Daoy (cell line): ENCODE measurements around the gene ETV4. TPM values are rescaled to one million over a fixed set of nuclear protein-coding genes. Genes with fewer than 3 reads are reported as not detected.

ENCODE experiments used
- DNase-seq: peaks from one replicate; pipeline ENCODE4 v3.0.0-alpha.2; 2015; ENCODE audit warnings: low read depth
- total RNA-seq: library from RNA; depleted of rRNA; stranded (reverse); fragments of >200 nt; shearing (Covaris generic); gene quantifications from 2 replicates; pipeline ENCODE4 v1.2.3, GENCODE V29; 2014

Gene ETV4
- total RNA-seq, 1 experiment from 2014 or later = 27.7 TPM

DNA sequence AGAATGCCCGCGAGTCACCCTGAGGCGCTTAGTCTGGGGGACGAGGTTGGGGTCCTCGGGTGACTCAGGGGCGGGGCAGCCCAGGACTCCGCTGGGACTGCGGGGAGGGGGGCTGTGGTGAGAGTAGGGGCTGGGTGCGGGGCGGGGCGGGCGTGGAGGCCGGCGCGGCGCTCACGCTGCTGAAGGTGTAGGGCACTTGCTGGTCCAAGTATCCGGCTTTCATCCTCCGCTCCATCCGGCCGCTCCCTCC is 832 bp downstream of the ETV4 start:
- DNase-seq = no peak

DNA sequence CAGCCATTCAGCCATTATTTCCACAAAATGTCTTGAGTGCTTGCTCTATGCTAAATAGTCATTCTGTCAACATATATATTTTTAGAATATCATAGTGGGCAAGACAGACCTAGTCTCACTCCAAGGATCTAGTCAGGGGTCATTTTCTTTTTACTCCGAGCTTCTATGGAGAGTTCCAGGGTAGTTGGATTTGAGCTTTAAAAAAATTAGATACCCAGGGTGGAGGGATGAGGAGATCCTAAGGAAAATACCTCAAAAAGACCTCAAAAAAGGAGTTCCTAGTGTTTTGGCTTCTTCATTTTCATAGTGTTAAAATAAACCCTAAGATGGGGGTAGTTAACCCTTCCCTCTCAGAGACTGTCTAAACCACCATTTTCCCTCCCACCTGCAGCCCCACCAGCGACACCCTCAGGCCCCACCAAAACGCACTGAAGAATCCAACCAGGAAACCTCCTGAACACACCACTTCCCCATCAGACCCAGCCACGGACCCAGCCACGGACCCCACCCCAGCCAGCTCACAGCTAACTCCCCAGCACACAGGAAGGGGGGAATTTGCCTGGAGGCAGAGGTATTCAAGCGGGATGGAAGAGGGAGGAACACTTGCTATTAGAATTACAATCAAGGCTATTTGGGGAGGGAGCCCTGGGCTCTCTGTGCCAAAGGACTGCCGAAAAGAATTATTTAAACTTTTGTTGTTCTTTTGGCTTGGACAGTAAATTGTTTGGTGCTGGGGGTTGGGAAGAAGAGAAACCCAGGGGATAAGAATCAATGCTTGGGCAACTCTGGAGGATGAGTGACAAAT is 2.2 kb downstream of the ETV4 start:
- DNase-seq = peak; percentile 19

DNA sequence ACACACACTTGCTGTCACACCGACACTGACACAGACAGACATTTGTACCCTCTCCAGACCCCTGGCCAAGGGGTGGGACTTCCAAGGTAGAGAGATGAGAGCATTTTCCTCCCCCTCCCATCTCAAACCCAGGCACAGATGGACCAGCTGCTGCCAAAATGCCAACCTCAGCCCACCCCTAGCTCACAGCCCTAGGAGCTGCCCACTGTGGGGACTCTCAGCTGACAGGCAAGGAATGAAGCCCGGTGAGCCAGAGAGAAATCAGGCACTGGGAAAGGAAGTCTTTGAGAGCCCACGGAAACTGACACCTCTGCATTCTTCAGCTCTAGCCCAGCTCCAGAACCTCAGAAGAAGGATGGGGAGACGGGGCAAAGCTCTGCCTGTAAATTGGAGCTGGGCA is 2.8 kb downstream of the ETV4 start:
- no peak for DNase-seq

DNA sequence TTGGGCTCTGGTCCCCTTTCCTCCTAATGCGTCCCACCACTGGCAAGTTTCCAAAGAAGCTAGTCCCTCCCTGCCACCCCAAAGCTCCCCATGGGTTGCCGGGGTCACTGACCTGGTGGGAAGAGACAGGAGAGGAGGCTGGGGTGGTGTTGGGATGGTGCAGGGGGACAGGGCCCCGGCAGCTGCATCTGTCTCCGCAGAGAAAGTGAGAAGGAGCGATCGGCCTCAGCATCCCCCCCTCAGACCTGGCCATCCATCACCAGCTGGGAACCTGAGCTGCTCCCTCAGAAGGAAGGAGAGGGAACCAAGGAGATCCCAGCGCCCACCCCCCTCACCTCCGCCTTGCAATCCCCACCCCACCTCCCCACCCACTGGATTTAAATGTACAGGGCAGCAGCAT is 3.3 kb downstream of the ETV4 start:
- DNase-seq = no peak

DNA sequence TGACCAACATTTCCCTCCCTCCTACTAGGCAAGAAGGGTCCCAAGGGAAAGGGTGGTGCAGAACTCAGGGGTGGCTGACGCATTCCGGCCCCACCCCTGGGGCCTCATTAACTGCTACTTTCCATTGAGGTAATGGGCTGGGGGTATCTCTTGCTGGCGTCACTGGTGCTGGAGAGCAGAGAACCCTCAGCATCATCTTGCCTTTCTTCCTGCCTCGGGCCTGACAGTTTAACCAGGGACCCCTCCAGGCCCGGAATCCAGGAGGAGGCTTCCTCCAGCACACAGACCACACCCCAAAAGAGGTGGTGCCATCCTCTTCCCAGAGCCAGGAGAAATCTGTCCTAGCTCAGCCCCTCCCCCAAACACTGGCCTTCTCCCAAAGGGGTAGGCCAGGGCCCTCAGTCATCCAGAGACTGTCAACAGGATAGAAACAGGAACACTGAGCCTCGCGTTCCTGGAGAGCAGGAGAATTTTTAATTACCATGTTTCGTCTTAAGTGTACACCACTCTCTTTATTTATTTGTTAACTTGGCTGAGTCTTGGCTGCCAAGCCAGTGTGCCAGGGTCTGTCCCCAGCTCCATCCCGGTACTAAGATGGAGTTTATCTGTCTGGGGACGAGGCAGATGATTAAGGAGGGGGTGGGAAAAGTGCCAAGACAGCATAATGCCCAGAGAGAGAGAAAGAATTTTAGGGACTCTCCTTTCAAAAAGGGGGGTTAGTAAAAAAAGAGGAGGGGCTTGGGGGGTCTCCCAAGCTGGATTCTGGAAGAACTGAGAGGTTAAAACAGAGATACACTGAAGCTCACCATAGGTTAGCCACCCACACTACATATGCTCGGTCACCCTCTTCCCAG is 5.1 kb downstream of the ETV4 start:
- DNase-seq = peak; percentile 32

DNA sequence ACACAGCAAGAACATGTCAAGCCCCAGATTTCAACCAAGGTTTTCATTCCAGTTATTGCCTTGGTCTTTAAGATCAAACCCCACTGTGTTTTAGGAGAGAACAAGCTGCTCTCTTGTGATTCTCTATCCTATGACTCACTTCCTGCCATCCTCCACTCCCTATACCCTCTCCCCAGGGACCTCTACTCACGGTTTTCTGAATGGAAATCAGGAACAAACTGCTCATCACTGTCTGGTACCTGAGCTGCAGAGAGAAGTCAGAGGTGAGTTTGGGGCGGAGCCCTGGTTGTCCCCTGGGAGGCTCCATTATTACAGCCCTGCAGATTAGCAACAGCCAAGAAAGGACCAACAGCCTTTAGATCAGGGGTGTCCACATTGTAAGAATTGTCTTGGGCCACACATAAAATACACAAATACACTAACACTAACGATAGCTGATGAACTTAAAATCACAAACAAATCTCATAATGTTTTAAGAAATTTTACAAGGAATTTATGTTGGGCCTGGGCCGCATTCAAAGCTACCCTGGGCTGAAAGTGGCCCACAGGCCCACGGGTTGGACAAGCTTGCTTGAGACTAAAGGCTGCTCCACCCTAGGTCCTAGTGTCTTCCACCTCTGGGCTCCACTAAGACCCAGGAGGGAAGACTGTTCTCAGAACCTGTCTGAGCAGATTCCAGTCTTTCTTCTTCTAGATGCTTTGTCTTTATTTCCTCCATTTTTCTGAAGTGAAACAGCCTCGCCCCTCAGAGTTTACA is 9.7 kb downstream of the ETV4 start:
- DNase-seq = peak; percentile 56

DNA sequence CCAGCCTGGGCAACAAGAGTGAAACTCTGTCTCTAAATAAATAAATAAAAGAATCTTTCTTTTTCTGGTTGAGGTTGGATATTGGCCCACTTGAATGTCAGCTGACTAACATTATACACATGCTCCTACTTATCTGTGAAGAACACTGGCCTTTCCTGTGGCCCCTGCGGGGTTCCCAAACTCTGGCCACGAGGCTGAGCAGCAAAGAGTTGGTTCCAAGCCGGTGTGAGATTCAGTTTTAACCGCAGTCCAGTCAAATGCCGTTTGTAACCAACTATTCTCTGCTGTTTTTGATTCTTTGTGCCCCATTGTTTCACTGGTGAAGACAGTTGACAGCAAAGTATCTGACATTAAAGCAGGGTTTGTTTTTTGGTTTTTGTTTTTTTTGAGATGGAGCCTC is 11.2 kb downstream of the ETV4 start:
- DNase-seq = no peak

DNA sequence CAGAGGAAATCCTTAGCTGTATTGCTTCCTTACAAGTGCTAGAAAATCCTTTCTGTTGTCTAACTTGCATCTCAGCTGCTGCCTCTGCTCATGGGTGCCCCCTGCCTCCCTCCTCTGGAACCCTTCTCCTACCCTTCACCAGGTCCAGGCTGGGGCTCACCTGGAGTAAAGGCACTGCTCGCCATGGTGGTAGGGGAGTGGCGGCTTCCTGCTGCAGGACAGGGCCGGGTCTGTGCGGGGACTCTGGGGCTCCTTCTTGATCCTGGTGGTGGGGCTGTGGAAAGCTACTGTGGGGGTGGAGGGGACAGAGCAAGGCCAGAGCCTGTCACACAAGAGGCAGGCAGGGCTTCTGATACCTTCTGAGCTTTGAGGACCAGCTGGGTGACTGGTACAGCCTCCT is 12.4 kb downstream of the ETV4 start:
- no peak for DNase-seq

DNA sequence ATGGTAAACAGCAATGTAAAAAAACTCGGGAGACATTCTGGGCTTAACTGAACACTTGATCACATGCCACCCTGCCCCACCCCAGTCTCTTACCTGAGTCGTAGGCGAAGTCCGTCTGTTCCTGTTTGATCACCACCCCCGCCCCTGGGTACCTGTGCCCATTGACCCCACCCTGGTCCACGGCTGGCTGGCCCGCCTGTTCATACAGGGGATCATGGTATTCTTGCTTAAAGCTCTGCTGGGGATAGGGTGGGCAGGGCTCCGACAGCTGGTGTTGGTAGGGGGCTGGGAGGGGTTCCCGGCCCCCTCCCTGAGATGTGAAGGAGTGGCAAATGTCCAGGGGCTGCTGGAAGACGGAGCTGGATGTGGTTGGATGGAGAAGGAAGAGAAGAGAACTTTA is 13.6 kb downstream of the ETV4 start:
- no peak for DNase-seq

DNA sequence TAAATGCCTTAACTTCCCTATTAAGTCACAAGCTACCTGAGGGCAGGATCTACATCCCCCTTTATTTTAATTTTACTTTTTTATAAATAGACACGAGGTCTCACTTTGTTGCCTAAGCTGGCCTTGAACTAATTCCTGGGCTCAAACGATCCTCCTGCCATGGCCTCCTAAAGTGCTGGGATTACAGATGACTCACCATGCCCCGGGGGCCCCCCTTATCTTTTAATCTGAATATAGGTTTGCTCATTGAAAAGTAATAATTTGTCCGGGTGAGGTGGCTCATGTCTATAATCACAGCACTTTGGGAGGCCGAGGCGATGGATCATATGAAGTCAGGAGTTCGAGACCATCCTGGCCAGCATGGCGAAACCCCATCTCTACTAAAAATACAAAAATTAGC is 14.2 kb downstream of the ETV4 start:
- no peak for DNase-seq

DNA sequence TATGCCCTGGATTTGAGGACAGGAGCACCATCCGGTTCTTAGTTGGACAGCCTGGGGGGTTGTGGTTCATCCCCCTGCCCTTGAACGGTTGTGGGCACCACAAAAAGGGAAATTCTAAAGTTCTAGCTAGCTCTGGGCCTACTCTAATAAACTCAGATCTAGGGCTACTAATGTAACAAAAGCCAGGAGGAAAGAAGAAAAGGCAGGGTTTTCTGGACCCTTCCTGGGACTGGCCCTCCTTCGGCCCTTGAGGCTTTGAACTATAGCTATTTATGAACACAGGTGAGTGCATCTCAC is 15.1 kb downstream of the ETV4 start:
- no peak for DNase-seq

DNA sequence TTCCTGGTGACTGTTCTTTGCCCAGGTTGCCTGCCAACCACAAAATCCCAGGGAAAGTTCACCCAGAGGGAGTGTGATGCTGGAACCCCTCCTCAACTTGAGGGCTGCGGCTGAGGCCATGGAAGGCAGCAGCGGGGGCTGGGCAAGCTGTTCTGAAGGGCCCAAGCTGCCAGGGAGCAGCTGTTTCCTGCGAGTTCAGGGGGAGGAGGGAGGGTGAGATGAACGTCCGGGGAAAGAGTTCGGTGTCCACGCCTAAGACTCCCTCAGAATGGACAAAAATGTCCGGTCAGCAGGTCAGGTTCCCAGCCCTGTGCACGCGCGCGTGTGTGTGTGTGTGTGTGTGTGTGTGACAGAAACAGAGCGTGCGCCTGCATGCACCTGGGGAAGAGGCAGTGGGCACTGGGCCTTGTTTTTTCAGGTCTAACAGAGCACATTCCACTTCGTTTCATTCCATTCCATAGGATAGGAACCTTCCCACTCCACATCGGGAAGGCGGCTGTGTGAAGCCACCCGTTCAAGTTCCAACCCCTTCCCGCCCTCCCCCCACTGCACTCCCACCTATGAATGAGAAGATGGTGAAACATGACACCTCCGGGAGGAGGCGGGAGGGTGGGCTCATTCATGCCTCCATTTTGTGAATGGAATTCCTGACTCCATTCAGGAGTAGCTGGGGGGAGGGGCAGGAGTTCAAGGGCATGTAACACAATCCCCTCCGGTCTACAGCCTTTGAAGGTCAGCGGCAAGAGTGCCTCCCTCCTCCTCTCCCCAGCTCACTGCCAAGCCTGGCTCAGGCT is 15.7 kb downstream of the ETV4 start:
- peak; percentile 90 for DNase-seq

DNA sequence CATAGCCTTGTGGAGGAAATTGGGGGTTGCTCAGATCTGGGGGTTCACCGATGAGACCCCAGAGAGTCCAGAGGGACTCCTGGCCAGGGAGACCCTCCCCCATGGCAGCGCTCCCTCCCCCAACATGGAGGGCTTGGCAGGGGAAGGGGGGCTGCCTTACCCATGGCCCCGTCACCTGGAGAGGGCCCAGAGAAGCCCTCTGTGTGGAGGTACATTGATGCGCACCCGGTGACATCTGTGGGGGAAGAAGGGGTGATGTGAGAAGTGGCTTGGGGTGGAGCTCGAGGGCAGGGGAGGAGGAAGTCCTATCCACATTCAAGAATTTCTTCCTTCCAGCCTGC is 16.2 kb downstream of the ETV4 start:
- no peak for DNase-seq

DNA sequence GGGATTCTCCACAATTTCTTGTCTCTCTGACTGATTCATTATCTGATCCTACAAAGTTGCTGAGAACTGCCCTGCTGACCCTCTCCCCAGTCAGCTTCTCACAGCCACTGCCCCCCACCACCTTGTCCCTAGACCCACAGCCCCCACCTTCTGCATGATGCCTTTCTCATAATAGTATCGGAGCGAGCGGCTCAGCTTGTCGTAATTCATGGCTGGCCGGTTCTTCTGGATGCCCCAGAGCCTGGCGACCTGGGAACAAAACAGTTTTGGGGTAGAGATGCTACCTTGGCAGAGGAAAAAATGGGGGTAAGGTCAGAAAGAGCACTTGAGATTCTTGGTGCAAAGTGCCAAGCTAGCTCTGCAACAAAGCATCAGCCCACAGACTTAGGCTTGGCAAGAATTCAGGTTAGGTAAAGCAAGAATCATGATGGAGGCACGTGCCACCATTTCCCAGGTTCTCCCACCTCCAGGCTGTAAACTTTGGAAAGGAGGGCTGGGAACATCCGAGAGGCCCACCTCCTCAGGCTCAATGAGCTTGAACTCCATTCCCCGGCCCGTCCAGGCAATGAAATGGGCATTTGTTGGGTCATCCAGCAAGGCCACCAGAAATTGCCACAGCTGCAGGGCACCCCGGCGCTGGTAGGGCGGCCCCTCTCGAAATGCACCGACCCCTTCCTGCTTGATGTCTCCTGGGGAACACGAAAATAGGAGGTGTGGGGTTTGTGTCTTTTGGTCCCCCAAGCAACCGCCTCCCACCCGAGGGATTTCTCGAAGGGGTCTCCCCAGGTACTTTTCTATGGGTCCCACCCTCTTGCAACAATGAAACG is 16.9 kb downstream of the ETV4 start:
- DNase-seq = no peak

DNA sequence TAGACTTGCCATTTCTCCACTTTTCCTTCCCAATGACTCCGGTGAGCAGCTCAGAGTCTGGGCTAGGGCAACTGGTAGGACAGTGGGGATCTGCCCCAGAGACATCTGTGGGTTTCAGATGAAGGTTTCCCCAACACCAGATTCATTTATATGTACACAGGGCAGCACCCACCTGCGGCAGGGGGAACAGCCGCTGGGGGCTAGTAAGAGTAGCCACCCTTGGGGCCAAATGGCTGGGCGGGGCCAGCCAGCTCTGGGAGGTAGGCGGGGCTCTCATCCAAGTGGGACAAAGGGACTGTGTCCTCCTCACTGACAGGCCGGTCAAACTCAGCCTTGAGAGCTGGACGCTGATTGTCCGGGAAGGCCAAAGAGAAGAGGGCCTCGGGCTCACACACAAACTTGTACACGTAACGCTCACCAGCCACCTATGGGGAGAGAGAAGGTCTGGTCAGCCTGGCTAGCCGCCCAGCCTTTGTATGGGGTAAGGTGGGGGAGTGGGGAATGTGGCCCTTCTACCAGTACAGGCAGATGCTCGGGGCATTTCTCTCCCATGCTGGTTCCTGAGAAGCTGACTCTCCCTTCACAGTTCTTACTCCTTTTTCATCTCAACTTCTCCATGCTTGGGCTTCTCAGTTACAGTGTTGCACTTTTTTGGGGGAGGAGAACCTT is 17.7 kb downstream of the ETV4 start:
- peak; percentile 57 for DNase-seq

DNA sequence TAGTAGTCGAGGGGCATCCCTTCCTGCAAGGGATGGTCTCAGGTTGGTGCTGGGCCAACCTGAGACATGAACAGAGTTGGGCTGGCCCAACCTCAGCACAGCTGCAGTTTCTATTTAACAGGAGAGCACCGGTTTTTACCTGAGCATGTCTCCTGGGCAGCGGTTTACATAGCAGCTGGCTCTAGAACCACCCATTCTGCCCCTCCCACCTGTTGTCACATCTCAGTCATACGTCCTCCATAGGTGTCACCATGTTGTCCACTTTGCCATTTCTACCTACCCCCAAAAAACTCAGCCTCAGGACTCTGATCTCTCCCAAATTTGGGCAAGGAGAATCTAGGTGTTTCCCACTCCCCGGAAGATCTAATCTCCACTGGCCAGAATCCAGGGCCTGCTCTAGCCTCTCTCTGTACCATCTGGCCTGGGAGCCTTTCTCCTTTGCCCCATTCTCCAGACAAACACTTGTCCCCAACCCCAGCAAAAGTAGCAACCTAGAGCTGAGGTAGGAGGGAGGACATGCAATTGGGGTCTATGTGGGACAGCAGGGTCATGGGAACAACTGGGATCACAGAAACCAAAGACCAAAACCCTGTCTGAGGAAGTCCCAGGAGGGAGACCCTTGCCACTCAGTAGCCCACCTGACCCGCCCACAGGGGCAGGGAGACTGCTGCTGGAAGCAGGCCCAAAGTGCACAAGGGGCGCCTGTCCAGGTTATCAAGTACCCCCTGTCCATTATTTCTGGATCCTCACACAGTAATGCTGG is 19.1 kb downstream of the ETV4 start:
- no peak for DNase-seq

DNA sequence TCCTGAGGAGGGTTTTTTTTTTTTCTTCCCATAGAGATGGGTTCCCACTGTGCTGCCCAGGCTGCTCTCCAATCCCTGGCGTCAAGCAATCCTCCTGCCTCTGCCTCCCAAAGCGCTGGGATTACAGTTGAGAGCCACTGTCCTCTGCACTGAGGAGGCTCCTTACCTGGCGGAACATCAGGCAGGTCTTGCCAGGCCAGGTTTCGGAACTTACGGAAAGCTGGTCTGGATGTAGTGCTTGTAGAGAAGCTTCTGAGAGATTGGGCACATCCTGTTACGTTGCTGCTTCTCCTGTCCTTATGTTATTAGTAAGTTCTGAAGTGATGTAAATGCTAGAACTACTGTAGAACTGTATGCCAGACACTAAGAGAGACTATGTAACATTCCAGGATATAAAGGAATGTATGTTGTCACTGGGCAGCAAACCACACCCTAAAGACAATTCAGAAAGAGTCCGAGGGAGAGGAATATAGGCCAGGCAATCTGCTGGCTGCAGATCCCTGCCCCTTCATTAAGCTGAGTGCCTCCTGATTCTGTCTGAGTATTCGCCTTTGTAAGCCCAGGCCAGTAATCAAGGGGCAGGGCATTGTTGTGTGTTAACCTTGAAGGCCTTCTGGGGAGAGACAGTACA is 21.1 kb downstream of the ETV4 start:
- DNase-seq = no peak

DNA sequence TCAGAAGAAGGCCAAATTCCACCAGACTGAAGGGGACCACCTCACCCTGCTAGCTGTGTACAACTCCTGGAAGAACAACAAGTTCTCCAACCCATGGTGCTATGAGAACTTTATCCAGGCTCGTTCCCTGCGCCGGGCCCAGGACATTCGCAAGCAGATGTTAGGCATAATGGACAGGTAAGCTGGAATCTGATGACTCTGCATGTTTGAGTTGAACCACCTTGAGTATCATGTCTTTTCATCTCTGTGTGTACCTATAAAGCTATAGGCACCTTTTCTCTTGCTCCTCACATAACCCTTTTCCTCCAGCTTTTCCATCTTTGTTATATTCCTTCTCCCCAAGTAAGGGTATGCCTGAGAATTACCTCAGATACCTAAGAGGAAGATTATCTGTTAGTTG is 24.8 kb downstream of the ETV4 start:
- DNase-seq = no peak

DNA sequence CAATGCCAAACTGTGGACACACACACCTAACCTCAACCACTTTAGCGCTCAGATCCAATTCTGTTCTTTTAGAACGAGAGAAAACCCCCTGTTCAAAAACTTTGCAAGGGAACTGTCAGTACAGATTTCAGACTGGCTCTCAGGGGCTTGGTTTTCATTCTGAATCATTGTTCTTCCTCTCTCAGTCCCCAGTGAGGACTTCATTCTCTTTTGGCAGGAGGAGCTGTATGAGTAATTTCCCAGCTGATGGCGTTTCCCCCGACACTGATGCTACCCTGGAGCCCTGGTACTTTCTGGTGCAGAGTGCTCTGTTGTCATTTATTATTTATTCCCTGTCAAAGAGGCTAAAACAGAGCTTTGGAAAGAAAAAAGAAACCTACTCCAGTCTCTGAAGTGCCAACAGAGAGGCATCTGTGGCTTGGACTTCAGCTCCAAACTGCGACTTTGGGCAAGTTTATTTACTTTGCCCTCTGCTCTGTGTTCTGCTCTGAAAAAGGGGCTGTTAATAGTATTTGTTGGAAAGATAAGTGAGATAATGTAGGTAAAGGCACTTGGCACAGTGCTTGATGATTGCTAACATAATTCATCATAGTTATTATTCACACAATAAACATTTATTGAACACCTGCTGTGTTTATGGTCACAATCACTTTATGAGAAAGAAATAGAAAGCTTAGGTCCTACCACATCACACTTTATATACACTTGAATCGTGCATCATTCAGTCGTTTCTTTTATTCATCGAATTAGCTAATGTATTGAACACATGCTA is 28.3 kb downstream of the ETV4 start:
- DNase-seq = peak; percentile 47
